Progenitor cell of endocrine pancreas (in vitro differentiated cells): ENCODE results near the gene PC. TPM values are rescaled to one million over a fixed set of nuclear protein-coding genes. Genes with fewer than 3 reads are reported as not detected.
A peak's percentile ranks its signal among the peaks of the same experiment; 100 is the strongest.

Experiments
- DNase-seq: peaks from one replicate; pipeline ENCODE4 v3.0.0; 2021; ENCODE audit warnings: low spot score; ENCODE audit not compliant: unreplicated experiment
- H3K27ac Mint-ChIP-seq: 2 replicates; pipeline ENCODE4 v1.8.0; 2021; ENCODE audit warnings: mild to moderate bottlenecking, moderate library complexity, mixed read lengths
- H3K27me3 Mint-ChIP-seq: 2 replicates; pipeline ENCODE4 v1.8.0; 2021; ENCODE audit warnings: mixed read lengths
- H3K36me3 Mint-ChIP-seq: 2 replicates; pipeline ENCODE4 v1.8.0; 2022; ENCODE audit warnings: mixed read lengths; ENCODE audit not compliant: insufficient read depth
- H3K4me1 Mint-ChIP-seq: 2 replicates; pipeline ENCODE4 v1.8.0; 2021; ENCODE audit warnings: low read depth, mixed read lengths
- H3K4me3 Mint-ChIP-seq: 2 replicates; pipeline ENCODE4 v1.8.0; 2021; ENCODE audit warnings: low read depth, mild to moderate bottlenecking, moderate library complexity, mixed read lengths
- H3K9me3 Mint-ChIP-seq: 2 replicates; pipeline ENCODE4 v1.8.0; 2021; ENCODE audit warnings: low read depth, mixed read lengths
- total RNA-seq: library from RNA; stranded (reverse); gene quantifications from 2 replicates; pipeline ENCODE4 v1.2.1, GENCODE V29; 2021
- TF ChIP-seq, protein P1 (sequence below): fragments of 200-600 bp; sonication (generic); IDR thresholded peaks from one replicate; pipeline ENCODE4 v1.5.0; 2021; ENCODE audit warnings: antibody characterized with exemption, mild to moderate bottlenecking; ENCODE audit not compliant: unreplicated experiment

Gene PC
- total RNA-seq, 1 donor from 2014 or later = 25.0 TPM

- peaks cover 3% of the 10 kb centered on the region for H3K36me3 Mint-ChIP-seq
- H3K27ac Mint-ChIP-seq = no peak overlapping the region
- H3K27me3 Mint-ChIP-seq = no peaks in the 10 kb centered on the region
- no peaks in the 10 kb centered on the region for H3K4me1 Mint-ChIP-seq
- TF ChIP-seq, protein P1, sequence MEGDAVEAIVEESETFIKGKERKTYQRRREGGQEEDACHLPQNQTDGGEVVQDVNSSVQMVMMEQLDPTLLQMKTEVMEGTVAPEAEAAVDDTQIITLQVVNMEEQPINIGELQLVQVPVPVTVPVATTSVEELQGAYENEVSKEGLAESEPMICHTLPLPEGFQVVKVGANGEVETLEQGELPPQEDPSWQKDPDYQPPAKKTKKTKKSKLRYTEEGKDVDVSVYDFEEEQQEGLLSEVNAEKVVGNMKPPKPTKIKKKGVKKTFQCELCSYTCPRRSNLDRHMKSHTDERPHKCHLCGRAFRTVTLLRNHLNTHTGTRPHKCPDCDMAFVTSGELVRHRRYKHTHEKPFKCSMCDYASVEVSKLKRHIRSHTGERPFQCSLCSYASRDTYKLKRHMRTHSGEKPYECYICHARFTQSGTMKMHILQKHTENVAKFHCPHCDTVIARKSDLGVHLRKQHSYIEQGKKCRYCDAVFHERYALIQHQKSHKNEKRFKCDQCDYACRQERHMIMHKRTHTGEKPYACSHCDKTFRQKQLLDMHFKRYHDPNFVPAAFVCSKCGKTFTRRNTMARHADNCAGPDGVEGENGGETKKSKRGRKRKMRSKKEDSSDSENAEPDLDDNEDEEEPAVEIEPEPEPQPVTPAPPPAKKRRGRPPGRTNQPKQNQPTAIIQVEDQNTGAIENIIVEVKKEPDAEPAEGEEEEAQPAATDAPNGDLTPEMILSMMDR = no peak
- no peak overlapping the region for H3K4me3 Mint-ChIP-seq
- H3K9me3 Mint-ChIP-seq = peaks cover 6% of the 10 kb centered on the region
- no peak for DNase-seq
Measured at GRCh38 chr11:66922551-66922950, 35.6 kb downstream of the PC start.

- H3K4me1 Mint-ChIP-seq = no peaks in the 10 kb centered on the region
- peaks cover 6% of the 10 kb centered on the region for H3K9me3 Mint-ChIP-seq
- no peak overlapping the region for H3K27ac Mint-ChIP-seq
- H3K27me3 Mint-ChIP-seq = no peaks in the 10 kb centered on the region
- H3K4me3 Mint-ChIP-seq = no peak overlapping the region
- TF ChIP-seq, protein P1 = no peak
- DNase-seq = no peak
- peaks cover 3% of the 10 kb centered on the region for H3K36me3 Mint-ChIP-seq
Measured at GRCh38 chr11:66920978-66921784, 37.0 kb downstream of the PC start.

DNA sequence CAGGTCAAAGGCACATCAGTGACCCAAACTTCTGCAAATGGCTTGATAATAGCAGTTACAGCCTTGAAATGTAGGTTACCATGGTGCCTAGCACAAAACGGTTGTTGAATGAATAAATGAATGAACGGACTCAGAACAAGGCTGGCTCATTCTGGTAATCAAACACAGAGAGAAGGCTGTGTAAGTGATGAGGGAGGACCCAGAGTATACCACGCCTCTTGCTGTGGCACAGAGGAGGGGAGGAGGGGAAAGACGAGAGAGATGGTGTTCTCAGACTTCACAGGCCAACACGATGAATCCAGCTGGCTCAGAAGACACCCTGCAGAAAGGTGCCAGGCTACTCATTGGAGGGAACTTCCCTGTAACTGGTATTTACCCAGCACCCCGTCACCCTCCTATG is 38.3 kb downstream of the PC start:
- Mint-ChIP-seq H3K9me3 (peaks cover 4% of the 10 kb centered on the region), H3K4me3 (no peak overlapping the region), H3K36me3 (peaks cover 3% of the 10 kb centered on the region), H3K27me3 (no peaks in the 10 kb centered on the region), H3K27ac (peak overlapping the region; percentile 83), H3K4me1 (no peaks in the 10 kb centered on the region)
- TF ChIP-seq, protein P1 = no peak
- no peak for DNase-seq

DNA sequence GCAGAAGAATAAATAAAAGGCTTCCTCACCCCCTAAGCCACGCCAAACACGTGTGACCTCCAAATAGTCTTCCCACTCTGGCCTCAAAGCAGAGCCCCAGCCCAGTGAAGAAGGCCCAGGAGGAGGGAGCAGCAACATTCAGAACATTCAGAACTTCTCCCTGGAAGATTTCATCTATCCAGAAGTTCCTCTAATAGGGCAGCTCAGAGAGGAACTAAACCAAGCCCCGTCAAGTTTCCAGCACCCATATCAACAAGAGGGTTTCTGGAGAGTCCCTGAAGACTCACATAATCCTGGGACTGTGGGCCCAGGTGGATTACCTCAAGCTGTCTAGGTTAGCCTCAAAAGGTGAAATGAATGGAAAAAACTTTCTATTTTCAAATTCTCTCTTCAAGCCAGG is 39.4 kb downstream of the PC start:
- H3K27me3 Mint-ChIP-seq = no peaks in the 10 kb centered on the region
- H3K27ac Mint-ChIP-seq = no peak overlapping the region
- TF ChIP-seq, protein P1 = no peak
- no peak overlapping the region for H3K4me3 Mint-ChIP-seq
- H3K9me3 Mint-ChIP-seq = no peaks in the 10 kb centered on the region
- H3K4me1 Mint-ChIP-seq = no peaks in the 10 kb centered on the region
- H3K36me3 Mint-ChIP-seq = no peaks in the 10 kb centered on the region
- DNase-seq = no peak

DNA sequence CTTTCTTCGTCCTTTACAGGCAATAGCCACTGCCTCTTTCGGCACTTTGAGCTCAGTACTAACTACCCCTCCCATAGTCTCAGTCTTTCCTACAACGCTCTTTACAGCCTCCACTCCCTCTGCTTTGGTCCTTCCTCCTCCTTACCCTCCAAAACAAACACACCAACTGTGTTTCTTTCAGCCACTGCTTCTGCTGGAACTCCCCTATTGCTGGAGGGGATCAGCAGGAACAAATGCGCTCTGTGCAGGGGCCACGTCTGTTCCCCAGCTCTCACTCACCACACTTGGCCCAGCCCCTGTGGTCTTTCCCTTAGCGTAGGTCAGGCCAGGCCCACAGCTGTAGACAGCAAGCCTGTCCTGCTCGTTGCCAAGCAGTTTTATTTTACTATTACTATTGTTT is 42.3 kb downstream of the PC start:
- H3K9me3 Mint-ChIP-seq = no peaks in the 10 kb centered on the region
- no peak overlapping the region for H3K4me3 Mint-ChIP-seq
- H3K27me3 Mint-ChIP-seq = no peaks in the 10 kb centered on the region
- DNase-seq = no peak
- TF ChIP-seq, protein P1 = no peak
- H3K36me3 Mint-ChIP-seq = no peaks in the 10 kb centered on the region
- peaks cover 2% of the 10 kb centered on the region for H3K4me1 Mint-ChIP-seq
- peak overlapping the region; percentile 1 for H3K27ac Mint-ChIP-seq
